GM21737 (cell line): ENCODE data around the gene ELP6.
"Not testable (repeated sequence)": the region's sequence is repeated elsewhere in the genome, so short reads cannot be mapped to it uniquely, and the experiment has no call there.

ENCODE experiments used
- ATAC-seq: cut with Tn5 transposase; IDR thresholded peaks from one replicate; pipeline ENCODE4 v1.9.1; 2021; ENCODE audit warnings: mild to moderate bottlenecking, moderate library complexity; ENCODE audit not compliant: unreplicated experiment

ELP6 gene

DNA sequence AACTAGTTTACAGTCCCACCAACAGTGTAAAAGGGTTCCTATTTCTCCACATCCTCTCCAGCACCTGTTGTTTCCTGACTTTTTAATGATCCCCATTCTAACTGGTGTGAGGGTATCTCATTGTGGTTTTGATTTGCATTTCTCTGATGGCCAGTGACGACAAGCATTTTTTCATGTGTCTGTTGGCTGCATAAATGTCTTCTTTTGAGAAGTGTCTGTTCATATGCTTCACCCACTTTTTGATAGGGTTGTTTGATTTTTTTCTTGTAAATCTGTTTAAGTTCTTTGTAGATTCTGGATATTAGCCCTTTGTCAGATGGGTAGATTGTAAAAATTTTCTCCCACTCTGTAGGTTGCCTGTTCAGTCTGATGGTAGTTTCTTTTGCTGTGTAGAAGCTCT, 45.2 kb downstream of the ELP6 start:
- ATAC-seq = not testable (repeated sequence)

DNA sequence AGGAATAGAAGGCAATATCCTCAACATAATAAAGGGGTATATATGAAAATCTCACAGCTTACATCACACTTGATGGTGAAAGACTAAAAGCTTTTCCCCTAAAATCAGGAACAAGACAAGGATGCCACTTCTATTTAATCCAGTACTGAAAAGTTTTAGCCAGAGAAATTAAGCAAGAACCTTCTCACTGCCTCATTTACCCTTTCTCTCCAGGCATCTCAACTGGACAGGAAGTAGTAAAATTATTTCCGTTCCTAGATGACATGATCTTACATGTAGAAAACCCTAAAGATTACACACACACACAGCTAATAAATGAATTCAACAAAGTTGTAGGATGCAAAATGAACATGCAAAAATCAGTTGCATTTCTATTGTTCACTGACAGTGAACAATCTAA, 48.9 kb downstream of the ELP6 start:
- ATAC-seq = no peak

DNA sequence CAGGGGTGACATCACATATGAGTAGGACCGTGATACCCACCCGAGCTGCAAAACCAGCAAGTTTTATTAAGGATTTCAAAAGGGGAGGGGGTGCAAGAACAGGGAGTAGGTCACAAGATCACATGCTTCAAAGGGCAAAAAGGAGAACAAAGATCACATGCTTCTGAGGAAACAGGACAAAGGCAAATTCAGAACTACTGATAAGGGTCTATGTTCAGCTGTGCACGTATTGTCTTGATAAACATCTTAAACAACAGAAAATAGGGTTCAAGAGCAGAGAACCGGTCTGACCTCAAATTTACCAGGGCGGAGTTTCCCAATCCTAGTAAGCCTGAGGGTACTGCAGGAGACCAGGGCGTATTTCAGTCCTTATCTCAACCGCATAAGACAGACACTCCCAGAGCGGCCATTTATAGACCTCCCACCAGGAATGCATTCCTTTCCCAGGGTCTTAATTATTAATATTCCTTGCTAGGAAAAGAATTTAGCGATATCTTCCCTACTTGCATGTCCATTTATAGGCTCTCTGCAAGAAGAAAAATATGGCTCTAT, 53.9 kb downstream of the ELP6 start:
- ATAC-seq = not testable (repeated sequence)

DNA sequence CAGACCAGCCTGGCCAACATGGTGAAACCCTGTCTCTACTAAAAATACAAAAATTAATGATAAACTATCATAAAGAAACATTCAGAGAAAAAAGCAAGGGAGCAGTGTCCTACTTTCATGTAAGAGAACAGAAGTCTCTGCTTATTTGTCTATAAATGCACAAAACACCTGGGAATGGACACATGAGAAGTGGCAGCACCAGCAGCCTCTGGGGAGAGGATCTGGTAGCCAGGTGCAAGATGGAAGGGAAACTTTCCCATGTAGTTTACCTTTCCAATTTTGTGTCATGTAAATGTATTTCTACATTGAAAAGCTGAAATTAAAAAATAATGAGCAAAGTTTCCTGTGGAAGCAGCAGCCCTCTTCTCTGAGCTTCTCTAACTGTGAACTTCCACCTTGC, 56.5 kb downstream of the ELP6 start:
- no peak for ATAC-seq

DNA sequence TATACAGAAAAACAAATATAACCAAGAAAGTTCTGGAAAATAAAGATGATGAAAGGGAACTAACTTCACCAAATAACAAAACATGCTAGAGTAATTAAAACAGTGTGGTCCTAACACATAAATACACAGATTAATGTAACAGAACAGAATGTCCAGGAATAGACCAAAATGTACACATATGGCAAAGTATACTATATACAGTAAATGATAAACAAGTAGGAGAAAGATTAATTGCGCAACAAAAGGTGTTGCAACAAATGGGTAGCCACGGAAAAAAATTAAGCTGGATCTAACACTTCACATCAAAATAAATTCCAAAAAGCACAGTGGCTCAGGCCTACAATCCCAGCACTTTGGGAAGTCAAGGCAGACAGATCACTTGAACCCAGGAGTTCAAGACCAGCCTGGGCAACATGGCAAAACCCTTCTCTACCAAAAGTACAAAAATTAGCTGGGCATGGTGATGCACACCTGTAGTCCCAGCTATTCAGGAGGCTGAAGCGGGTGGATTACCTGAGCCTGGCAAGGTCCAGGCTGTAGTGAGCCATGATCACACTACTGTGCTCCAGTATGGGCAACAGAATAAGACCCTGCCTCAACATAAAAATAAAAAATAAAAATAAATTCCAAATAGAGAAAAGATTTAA, 57.6 kb downstream of the ELP6 start:
- no peak for ATAC-seq

DNA sequence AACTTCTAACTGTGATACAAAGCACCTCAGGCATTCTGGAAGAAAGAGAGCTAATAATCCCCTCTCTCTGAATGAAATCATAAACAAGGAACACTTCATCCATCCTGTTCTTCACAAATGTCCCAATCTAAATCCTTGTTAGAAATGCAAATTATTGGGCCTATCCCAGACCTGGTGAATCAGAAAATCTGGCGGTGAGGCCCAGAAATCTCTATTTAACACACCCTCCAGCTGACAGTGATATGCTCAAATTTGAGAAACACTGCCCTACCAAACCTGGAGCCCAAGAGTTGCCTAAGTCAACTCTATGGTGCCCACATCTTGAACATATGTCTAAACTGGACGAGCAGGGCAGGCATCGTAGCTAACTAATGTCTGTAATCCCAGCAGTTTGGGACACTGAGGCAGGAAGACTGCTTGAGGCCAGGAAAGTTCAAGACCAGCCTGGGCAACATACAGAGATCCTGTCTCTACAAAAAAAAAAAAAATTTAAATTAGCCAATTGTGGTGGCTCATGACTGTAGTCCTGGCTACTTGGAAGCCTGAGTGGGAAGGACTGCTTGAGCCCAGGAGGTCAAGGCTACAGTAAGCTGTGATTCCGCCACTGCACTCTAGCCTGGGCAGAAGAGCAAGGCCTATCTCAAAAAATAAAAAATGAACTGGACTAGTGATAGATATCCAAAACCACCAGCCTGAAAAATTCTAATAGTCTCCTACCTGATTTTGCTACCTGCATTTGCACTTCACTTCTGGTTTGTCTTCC, 60.9 kb downstream of the ELP6 start:
- ATAC-seq = no peak
